ENCODE results near the gene IL21. TPM values are rescaled to one million over a fixed set of nuclear protein-coding genes. Genes with fewer than 3 reads are reported as not detected.

Gene IL21
- total RNA-seq, 1 experiment from 2014 or later: not detected

GRCh38 chr4:122577808-122578781, 42.8 kb downstream of the IL21 start:
- no TSS peak for BruUV-seq (replicated peaks)
- in situ Hi-C loops (cut with HindIII; ENCODE audit: low pct_unique_long_range_greater_than_20kb, low sequenced_read_pairs) (no loop called here), intact Hi-C loops (cut with micrococcal nuclease; ENCODE audit: unreplicated experiment) (loop anchor here (5.0 kb wide), 2 partner anchors 266 to 676 kb away; no protein-coding TSS in a partner anchor)
- H3K27ac ChIP-seq (ENCODE audit: low read length): no peak overlapping the region
- ATAC-seq (peak; percentile 75; the same call in 1 of the 2 replicates), DNase-seq (ENCODE audit: low read depth, low spot score) (no peak)
- no peak overlapping the region for H3K4me3 ChIP-seq (ENCODE audit: low read depth in 2 of 2, low read length in 2 of 2)
- no peaks in the 10 kb centered on the region for H3K4me1 ChIP-seq (ENCODE audit: control insufficient read depth, insufficient read depth, low read length)
- H3K9me3 ChIP-seq (ENCODE audit: control insufficient read depth, insufficient read depth, low read depth, low read length): no peaks in the 10 kb centered on the region
- TF ChIP-seq POLR2AphosphoS5 (IDR thresholded peaks at IDR 0.05; ENCODE audit: low read depth, low read length): no peak
- peak; percentile 64; the same call in 1 of the 2 replicates for TF ChIP-seq CTCF (IDR thresholded peaks at IDR 0.05)
- H3K36me3 ChIP-seq (ENCODE audit: control insufficient read depth, insufficient read depth, low read length): no peaks in the 10 kb centered on the region
- no peaks in the 10 kb centered on the region for H3K27me3 ChIP-seq (ENCODE audit: control insufficient read depth, insufficient read depth, low read length)
- CTCF ChIA-PET: interaction anchor here (0.6 to 0.8 kb wide), 2 partner anchors 26 to 1773 kb away, joined by 3 to 8 read pairs; no protein-coding TSS in a partner anchor
- POLR2A ChIA-PET: no interaction called here

GRCh38 chr4:122577189-122577553, 43.7 kb downstream of the IL21 start:
- ATAC-seq (no peak), DNase-seq (ENCODE audit: low read depth, low spot score) (no peak)
- Histone ChIP-seq H3K4me1 (ENCODE audit: control insufficient read depth, insufficient read depth, low read length) (no peaks in the 10 kb centered on the region), H3K9me3 (ENCODE audit: control insufficient read depth, insufficient read depth, low read depth, low read length) (no peaks in the 10 kb centered on the region), H3K36me3 (ENCODE audit: control insufficient read depth, insufficient read depth, low read length) (no peaks in the 10 kb centered on the region), H3K27me3 (ENCODE audit: control insufficient read depth, insufficient read depth, low read length) (no peaks in the 10 kb centered on the region), H3K27ac (ENCODE audit: low read length) (no peak overlapping the region), H3K4me3 (ENCODE audit: low read depth in 2 of 2, low read length in 2 of 2) (no peak overlapping the region)
- no peak for TF ChIP-seq POLR2AphosphoS5 (IDR thresholded peaks at IDR 0.05; ENCODE audit: low read depth, low read length)
- no peak for TF ChIP-seq REST (IDR thresholded peaks at IDR 0.05; ENCODE audit: insufficient read depth in 1 of 2, low read depth in 2 of 2, low read length in 1 of 2)
- peak; percentile 1; the same call in 1 of the 2 replicates for TF ChIP-seq CTCF (IDR thresholded peaks at IDR 0.05)
- intact Hi-C loops (cut with micrococcal nuclease; ENCODE audit: unreplicated experiment) (loop anchor here (5.0 kb wide), 2 partner anchors 265 to 675 kb away; no protein-coding TSS in a partner anchor), in situ Hi-C loops (cut with HindIII; ENCODE audit: low pct_unique_long_range_greater_than_20kb, low sequenced_read_pairs) (no loop called here)
- no TSS peak for BruUV-seq (replicated peaks)
- ChIA-PET POLR2A (no interaction called here), CTCF (no interaction called here)
